ENCODE measurements around the gene SH2D1B.
"Not testable (repeated sequence)": the region's sequence is repeated elsewhere in the genome, so short reads cannot be mapped to it uniquely, and the experiment has no call there.

Gene SH2D1B

GRCh38 chr1:162422662-162423375, 10.9 kb upstream of the SH2D1B start:
- H3K4me3 ChIP-seq (ENCODE audit: low read depth, low read length): no peak overlapping the region
- no peak for TF ChIP-seq CTCF (IDR thresholded peaks at IDR 0.05; ENCODE audit: control insufficient read depth, extremely low read depth, insufficient read depth)
- no peak for DNase-seq (ENCODE audit: low read depth)

- no peak overlapping the region for H3K4me3 ChIP-seq (ENCODE audit: low read depth, low read length)
- no peak for DNase-seq (ENCODE audit: low read depth)
- TF ChIP-seq CTCF (IDR thresholded peaks at IDR 0.05; ENCODE audit: control insufficient read depth, extremely low read depth, insufficient read depth): no peak
Measured at GRCh38 chr1:162421258-162422164, 9.6 kb upstream of the SH2D1B start.

GRCh38 chr1:162420120-162420519, 8.2 kb upstream of the SH2D1B start:
- H3K4me3 ChIP-seq (ENCODE audit: low read depth, low read length): no peak overlapping the region
- DNase-seq (ENCODE audit: low read depth): no peak
- TF ChIP-seq CTCF (IDR thresholded peaks at IDR 0.05; ENCODE audit: control insufficient read depth, extremely low read depth, insufficient read depth): no peak

GRCh38 chr1:162419450-162419931, 7.6 kb upstream of the SH2D1B start:
- not testable (repeated sequence) for H3K4me3 ChIP-seq (ENCODE audit: low read depth, low read length); DNase-seq (ENCODE audit: low read depth)

- H3K4me3 ChIP-seq (ENCODE audit: low read depth, low read length); DNase-seq (ENCODE audit: low read depth): not testable (repeated sequence)
Measured at GRCh38 chr1:162418584-162418983, 6.6 kb upstream of the SH2D1B start.

- DNase-seq (ENCODE audit: low read depth): no peak
- TF ChIP-seq CTCF (IDR thresholded peaks at IDR 0.05; ENCODE audit: control insufficient read depth, extremely low read depth, insufficient read depth): no peak
- no peak overlapping the region for H3K4me3 ChIP-seq (ENCODE audit: low read depth, low read length)
Measured at GRCh38 chr1:162417650-162418049, 5.7 kb upstream of the SH2D1B start.

- no peak overlapping the region for H3K4me3 ChIP-seq (ENCODE audit: low read depth, low read length)
- TF ChIP-seq CTCF (IDR thresholded peaks at IDR 0.05; ENCODE audit: control insufficient read depth, extremely low read depth, insufficient read depth): no peak
- DNase-seq (ENCODE audit: low read depth): no peak
Measured at GRCh38 chr1:162416909-162417308, 5.0 kb upstream of the SH2D1B start.

Data from LNCaP clone FGC (cell line).